ENCODE measurements around the gene NDUFAF8. TPM values are rescaled to one million over a fixed set of nuclear protein-coding genes. Genes with fewer than 3 reads are reported as not detected.

Gene NDUFAF8
- total RNA-seq, 1 experiment from 2014 or later: 58.6 TPM

- peaks cover 18% of the 10 kb centered on the region for H3K4me1 ChIP-seq (ENCODE audit: insufficient read depth, low read length, poor library complexity, severe bottlenecking)
- H3K4me3 ChIP-seq (ENCODE audit: low read depth, low read length, poor library complexity, severe bottlenecking): no peak overlapping the region
- BruUV-seq (replicated peaks): no TSS peak
- DNase-seq (ENCODE audit: low spot score): no peak
- no peak overlapping the region for H3K27ac ChIP-seq (ENCODE audit: low read depth, low read length, poor library complexity, severe bottlenecking)
- H3K27me3 ChIP-seq (replicated peaks; ENCODE audit: insufficient read depth, low read depth, low read length, poor library complexity): no peaks in the 10 kb centered on the region
- ChIA-PET CTCF (no interaction called here), POLR2A (ENCODE audit: low non-redundant PET) (no interaction called here)
- no peaks in the 10 kb centered on the region for H3K9me3 ChIP-seq (ENCODE audit: low read depth, low read length, poor library complexity, severe bottlenecking)
- TF ChIP-seq EZH2 (IDR thresholded peaks at IDR 0.05; ENCODE audit: borderline replicate concordance, low read depth, low read length, poor library complexity, severe bottlenecking): no peak
- no peak for TF ChIP-seq CTCF (conservative IDR thresholded peaks at IDR 0.05; ENCODE audit: low read depth, low read length)
- intact Hi-C loops (cut with micrococcal nuclease; ENCODE audit: unreplicated experiment): no loop called here
- no peaks in the 10 kb centered on the region for H3K36me3 ChIP-seq (ENCODE audit: insufficient read depth, low read length, poor library complexity, severe bottlenecking)
Observed at GRCh38 chr17:81202318-81202717, 36.8 kb upstream of the NDUFAF8 start.

GRCh38 chr17:81203136-81203535 lies 36.0 kb upstream of the NDUFAF8 start:
- no peak overlapping the region for H3K27ac ChIP-seq (ENCODE audit: low read depth, low read length, poor library complexity, severe bottlenecking)
- no peaks in the 10 kb centered on the region for H3K36me3 ChIP-seq (ENCODE audit: insufficient read depth, low read length, poor library complexity, severe bottlenecking)
- BruUV-seq (replicated peaks): no TSS peak
- no peaks in the 10 kb centered on the region for H3K9me3 ChIP-seq (ENCODE audit: low read depth, low read length, poor library complexity, severe bottlenecking)
- no peak overlapping the region for H3K4me3 ChIP-seq (ENCODE audit: low read depth, low read length, poor library complexity, severe bottlenecking)
- no peaks in the 10 kb centered on the region for H3K27me3 ChIP-seq (replicated peaks; ENCODE audit: insufficient read depth, low read depth, low read length, poor library complexity)
- peaks cover 22% of the 10 kb centered on the region for H3K4me1 ChIP-seq (ENCODE audit: insufficient read depth, low read length, poor library complexity, severe bottlenecking)
- ChIA-PET POLR2A (ENCODE audit: low non-redundant PET) (no interaction called here), CTCF (no interaction called here)
- intact Hi-C loops (cut with micrococcal nuclease; ENCODE audit: unreplicated experiment): no loop called here
- TF ChIP-seq CTCF (conservative IDR thresholded peaks at IDR 0.05; ENCODE audit: low read depth, low read length): no peak
- no peak for TF ChIP-seq EZH2 (IDR thresholded peaks at IDR 0.05; ENCODE audit: borderline replicate concordance, low read depth, low read length, poor library complexity, severe bottlenecking)
- DNase-seq (ENCODE audit: low spot score): no peak

- TF ChIP-seq EZH2 (IDR thresholded peaks at IDR 0.05; ENCODE audit: borderline replicate concordance, low read depth, low read length, poor library complexity, severe bottlenecking): no peak
- TF ChIP-seq CTCF (conservative IDR thresholded peaks at IDR 0.05; ENCODE audit: low read depth, low read length): no peak
- Histone ChIP-seq H3K9me3 (ENCODE audit: low read depth, low read length, poor library complexity, severe bottlenecking) (no peaks in the 10 kb centered on the region), H3K27me3 (replicated peaks; ENCODE audit: insufficient read depth, low read depth, low read length, poor library complexity) (no peaks in the 10 kb centered on the region), H3K27ac (ENCODE audit: low read depth, low read length, poor library complexity, severe bottlenecking) (no peak overlapping the region), H3K36me3 (ENCODE audit: insufficient read depth, low read length, poor library complexity, severe bottlenecking) (no peaks in the 10 kb centered on the region), H3K4me1 (ENCODE audit: insufficient read depth, low read length, poor library complexity, severe bottlenecking) (peaks cover 22% of the 10 kb centered on the region), H3K4me3 (ENCODE audit: low read depth, low read length, poor library complexity, severe bottlenecking) (no peak overlapping the region)
- ChIA-PET CTCF (no interaction called here), POLR2A (ENCODE audit: low non-redundant PET) (no interaction called here)
- DNase-seq (ENCODE audit: low spot score): no peak
- intact Hi-C loops (cut with micrococcal nuclease; ENCODE audit: unreplicated experiment): no loop called here
- BruUV-seq (replicated peaks): no TSS peak
Observed at GRCh38 chr17:81204578-81204977, 34.5 kb upstream of the NDUFAF8 start.
